Testis (tissue), 3 donors: Measurements from ENCODE around the gene BUD13. TPM values are rescaled to one million over a fixed set of nuclear protein-coding genes. Genes with fewer than 3 reads are reported as not detected.

Source experiments
- DNase-seq: peaks from one replicate; pipeline ENCODE4 v3.0.0-alpha.2; 2019
- H3K27ac ChIP-seq, 2 donors: fragments of 200-600 bp; sonication (generic); one replicate each; pipeline ENCODE4 v1.5.1; 2019
- H3K27me3 ChIP-seq: fragments of 200-600 bp; sonication (generic); one replicate; pipeline ENCODE4 v1.5.1; 2019
- H3K36me3 ChIP-seq: fragments of 200-600 bp; sonication (generic); one replicate; pipeline ENCODE4 v1.5.1; 2017; ENCODE audit warnings: low read depth; ENCODE audit errors: missing control alignments
- H3K4me1 ChIP-seq: fragments of 200-600 bp; sonication (generic); one replicate; pipeline ENCODE4 v1.5.1; 2019
- H3K4me3 ChIP-seq, 2 donors: fragments of 200-600 bp; sonication (generic); one replicate each; pipeline ENCODE4 v1.5.1; 2017 to 2019
- H3K9me3 ChIP-seq: fragments of 200-600 bp; sonication (generic); one replicate; pipeline ENCODE4 v1.5.1; 2017
- POLR2A ChIP-seq: fragments of 450-650 bp; IDR thresholded peaks from one replicate; pipeline ENCODE4 v1.6.1; 2017; ENCODE audit warnings: antibody characterized with exemption, mild to moderate bottlenecking, moderate library complexity
- WGBS, 2 donors: methylation state at CpG; one replicate each; pipeline ENCODE4 v1.1.5; 2018; 5-methylcytosine and 5-hydroxymethylcytosine counted together
- intact Hi-C: fragments of 100-400 bp; cut with DNase I; formaldehyde crosslinking; loops from one replicate; pipeline ENCODE4 v1.15.1; 2023; ENCODE audit warnings: low total_unique reads
- polyA plus RNA-seq: library from polyadenylated mRNA; stranded (reverse); fragments of 350-450 nt; fragmentation: Illumina TruSeq; extraction: RNeasy Lipid Tissue Mini Kit (QIAGEN cat#74804); gene quantifications from one replicate; pipeline ENCODE4 v1.2.3, GENCODE V29; 2014; ENCODE audit warnings: low read depth, low replicate concordance; ENCODE audit not compliant: insufficient read depth
- total RNA-seq, 2 donors: library from RNA; depleted of rRNA; stranded (reverse); fragments of >200 nt; gene quantifications; one replicate each; pipeline ENCODE4 v1.2.3, GENCODE V29; 2016
- TF ChIP-seq, protein P1 (sequence below), 3 experiments: fragments of 450-650 bp in 2 of 3; fragments of 200-600 bp in 1 of 3; sonication (generic) in 1 of 3; IDR thresholded peaks; one replicate each; pipeline ENCODE4 v1.5.1; 2016 to 2019; ENCODE audit warnings: antibody characterized with exemption in 3 of 3, mild to moderate bottlenecking in 2 of 3, moderate library complexity in 1 of 3

Gene BUD13
- total and polyA plus RNA-seq, 3 donors from 2014 or later: 25.9 to 47.2 (median 32.0) TPM

DNA sequence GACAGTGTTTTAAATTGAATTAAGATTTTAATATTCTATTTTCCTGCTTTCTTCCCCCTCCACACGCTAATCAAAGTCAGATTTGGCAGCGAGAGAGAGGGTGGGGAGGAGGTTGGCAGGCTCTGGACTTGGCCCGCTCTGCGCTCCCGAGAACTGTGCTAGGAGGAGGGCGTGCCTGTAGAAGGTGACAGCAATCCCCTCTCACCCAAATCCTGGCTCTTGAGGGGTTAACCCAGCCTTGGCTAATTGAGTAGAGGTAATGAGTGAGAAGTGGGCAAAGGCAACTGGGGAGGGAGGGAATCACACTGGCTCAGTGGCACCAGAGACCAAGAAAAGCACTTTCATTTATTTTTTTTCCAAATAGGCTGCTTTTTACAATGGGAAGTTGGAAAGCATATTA lies 42.2 kb downstream of the BUD13 start:
- H3K27me3 ChIP-seq: no peaks in the 10 kb centered on the region

GRCh38 chr11:116730241-116730561 lies 42.6 kb downstream of the BUD13 start:
- no peak overlapping the region for H3K4me3 ChIP-seq
- H3K36me3 ChIP-seq: no peaks in the 10 kb centered on the region
- no peak for DNase-seq
- H3K27me3 ChIP-seq: no peaks in the 10 kb centered on the region
- peaks cover 3% of the 10 kb centered on the region for H3K4me1 ChIP-seq
- TF ChIP-seq, protein P1, sequence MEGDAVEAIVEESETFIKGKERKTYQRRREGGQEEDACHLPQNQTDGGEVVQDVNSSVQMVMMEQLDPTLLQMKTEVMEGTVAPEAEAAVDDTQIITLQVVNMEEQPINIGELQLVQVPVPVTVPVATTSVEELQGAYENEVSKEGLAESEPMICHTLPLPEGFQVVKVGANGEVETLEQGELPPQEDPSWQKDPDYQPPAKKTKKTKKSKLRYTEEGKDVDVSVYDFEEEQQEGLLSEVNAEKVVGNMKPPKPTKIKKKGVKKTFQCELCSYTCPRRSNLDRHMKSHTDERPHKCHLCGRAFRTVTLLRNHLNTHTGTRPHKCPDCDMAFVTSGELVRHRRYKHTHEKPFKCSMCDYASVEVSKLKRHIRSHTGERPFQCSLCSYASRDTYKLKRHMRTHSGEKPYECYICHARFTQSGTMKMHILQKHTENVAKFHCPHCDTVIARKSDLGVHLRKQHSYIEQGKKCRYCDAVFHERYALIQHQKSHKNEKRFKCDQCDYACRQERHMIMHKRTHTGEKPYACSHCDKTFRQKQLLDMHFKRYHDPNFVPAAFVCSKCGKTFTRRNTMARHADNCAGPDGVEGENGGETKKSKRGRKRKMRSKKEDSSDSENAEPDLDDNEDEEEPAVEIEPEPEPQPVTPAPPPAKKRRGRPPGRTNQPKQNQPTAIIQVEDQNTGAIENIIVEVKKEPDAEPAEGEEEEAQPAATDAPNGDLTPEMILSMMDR (IDR thresholded peaks at IDR 0.05): no peak
- TF ChIP-seq POLR2A: no peak
- intact Hi-C loops: no loop called here
- no peaks in the 10 kb centered on the region for H3K9me3 ChIP-seq
- 74 to 79% methylated on average over 10 of the region's 10 CpGs for WGBS, 2 donors
- no peak overlapping the region for H3K27ac ChIP-seq

More for the DNA sequence above, 42.2 kb downstream of the BUD13 start:
- 48 to 65% methylated on average over 6 of the region's 6 CpGs for WGBS, 2 donors
- no peak for DNase-seq
- TF ChIP-seq POLR2A: no peak
- TF ChIP-seq, protein P1 (IDR thresholded peaks at IDR 0.05): no peak
- intact Hi-C loops: no loop called here
- H3K4me3 ChIP-seq: no peak overlapping the region
- H3K36me3 ChIP-seq: no peaks in the 10 kb centered on the region
- H3K27ac ChIP-seq: no peak overlapping the region
- no peaks in the 10 kb centered on the region for H3K9me3 ChIP-seq
- peaks cover 3% of the 10 kb centered on the region for H3K4me1 ChIP-seq

DNA sequence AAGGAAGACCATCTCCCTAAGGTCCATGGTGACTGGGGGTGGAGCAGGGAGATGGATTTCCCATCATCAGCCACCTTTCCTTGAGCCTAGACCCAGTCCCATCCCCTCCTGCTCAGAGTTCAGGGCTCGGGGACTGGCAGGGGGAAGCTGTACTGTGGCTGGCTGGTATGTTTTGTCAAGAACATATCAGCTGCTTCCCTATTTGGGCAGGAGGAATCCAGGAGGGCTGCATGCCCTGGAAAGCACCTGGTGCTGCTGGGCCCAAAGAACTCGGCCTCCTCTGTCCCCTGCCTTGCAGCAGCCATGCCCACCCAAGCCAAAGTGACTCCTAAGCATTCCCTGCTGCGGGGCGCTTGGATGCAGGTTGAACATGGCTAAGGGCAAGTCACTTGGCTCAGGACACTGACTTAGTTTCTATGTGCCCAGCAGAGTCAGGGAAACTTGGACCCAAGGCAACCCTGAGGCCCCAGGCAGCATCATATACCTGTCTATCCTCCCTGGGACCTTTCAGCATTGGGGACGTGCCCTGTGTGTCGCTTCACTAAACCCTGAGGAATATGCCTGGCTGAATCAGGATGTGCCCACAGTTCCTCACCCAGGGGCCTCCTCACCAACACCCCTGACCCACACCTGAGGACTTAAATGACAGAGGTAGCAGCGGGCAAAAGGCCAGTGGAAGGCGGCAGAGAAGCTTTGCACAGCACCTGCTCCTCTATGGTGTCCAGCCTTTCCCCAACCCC lies 43.1 kb downstream of the BUD13 start:
- Histone ChIP-seq H3K36me3 (no peaks in the 10 kb centered on the region), H3K27me3 (no peaks in the 10 kb centered on the region), H3K27ac (no peak overlapping the region), H3K9me3 (no peaks in the 10 kb centered on the region), H3K4me1 (peaks cover 3% of the 10 kb centered on the region), H3K4me3 (no peak overlapping the region)
- TF ChIP-seq, protein P1 (IDR thresholded peaks at IDR 0.05): no peak
- TF ChIP-seq POLR2A: no peak
- whole genome bisulfite sequencing, 2 donors: 87 to 94% methylated on average over 4 to 8 of the region's 8 CpGs
- no peak for DNase-seq
- intact Hi-C loops: no loop called here

GRCh38 chr11:116727990-116728389 lies 44.8 kb downstream of the BUD13 start:
- intact Hi-C loops: no loop called here
- WGBS, 2 donors: 85 to 87% methylated on average over 6 of the region's 6 CpGs
- no peaks in the 10 kb centered on the region for H3K27me3 ChIP-seq

More at GRCh38 chr11:116727990-116728389, 44.8 kb downstream of the BUD13 start:
- H3K36me3 ChIP-seq: no peaks in the 10 kb centered on the region
- TF ChIP-seq POLR2A: no peak
- TF ChIP-seq, protein P1 (IDR thresholded peaks at IDR 0.05): no peak
- H3K27ac ChIP-seq: no peak overlapping the region
- H3K4me3 ChIP-seq: no peak overlapping the region
- H3K4me1 ChIP-seq: peaks cover 3% of the 10 kb centered on the region
- DNase-seq: no peak
- no peaks in the 10 kb centered on the region for H3K9me3 ChIP-seq
